ENCODE results near the gene GRN. TPM values are rescaled to one million over a fixed set of nuclear protein-coding genes. Genes with fewer than 3 reads are reported as not detected.

The GRN gene
- total RNA-seq, 1 experiment from 2014 or later = 400 TPM

- H3K4me2 ChIP-seq (ENCODE audit: low read length) = no peak overlapping the region
- no peaks in the 10 kb centered on the region for H3K9me2 ChIP-seq (replicated peaks; ENCODE audit: low read length)
- H4K20me1 ChIP-seq (ENCODE audit: low read length) = 0 out of 2 replicates have a peak, but pooled peaks cover 6% of the 10 kb centered on the region
- CTCF ChIA-PET = no interaction called here
- peaks cover 31% of the 10 kb centered on the region for H3K36me3 ChIP-seq (ENCODE audit: low read depth, low read length)
- H3K4me1 ChIP-seq (ENCODE audit: insufficient read depth, low read length) = peaks cover 15% of the 10 kb centered on the region
- H2AFZ ChIP-seq (ENCODE audit: low read length) = no peak overlapping the region
- no peak overlapping the region for H3K27ac ChIP-seq (ENCODE audit: low read length)
- H3F3A ChIP-seq (ENCODE audit: low read length, unreplicated experiment) = no peaks in the 10 kb centered on the region
- ATAC-seq (no peak), DNase-seq (no peak)
- H3K9ac ChIP-seq (ENCODE audit: low read length) = no peak overlapping the region
- POLR2A ChIA-PET (ENCODE audit: unreplicated experiment) = interaction anchor here (0.6 kb wide), 1 partner anchor 97 kb away, joined by 3 read pairs; no protein-coding TSS in a partner anchor
- H3K27me3 ChIP-seq (ENCODE audit: low read length) = no peaks in the 10 kb centered on the region
- TF ChIP-seq EZH2phosphoT487 (IDR thresholded peaks at IDR 0.05; ENCODE audit: borderline replicate concordance, low read length) (no peak), CTCF (conservative IDR thresholded peaks at IDR 0.05; ENCODE audit: low read depth, low read length) (no peak), EZH2 (IDR thresholded peaks at IDR 0.05; ENCODE audit: low read length, unreplicated experiment) (no peak)
- H3K4me3 ChIP-seq (ENCODE audit: low read length) = no peak overlapping the region
- H3K9me3 ChIP-seq (ENCODE audit: low read length) = no peaks in the 10 kb centered on the region
- intact Hi-C loops (cut with micrococcal nuclease) = no loop called here
- H3K79me2 ChIP-seq (ENCODE audit: low read length) = peaks cover 19% of the 10 kb centered on the region
- no TSS peak for BruUV-seq (replicated peaks)
Measured at GRCh38 chr17:44318077-44318892, 26.8 kb upstream of the GRN start.

- H3K79me2 ChIP-seq (ENCODE audit: low read length) = peaks cover 34% of the 10 kb centered on the region
- no peaks in the 10 kb centered on the region for H3K9me2 ChIP-seq (replicated peaks; ENCODE audit: low read length)
- H3K9me3 ChIP-seq (ENCODE audit: low read length) = no peaks in the 10 kb centered on the region
- H3K27me3 ChIP-seq (ENCODE audit: low read length) = no peaks in the 10 kb centered on the region
- H3K4me2 ChIP-seq (ENCODE audit: low read length) = no peak overlapping the region
- BruUV-seq (replicated peaks) = no TSS peak
- no peak for TF ChIP-seq CTCF (conservative IDR thresholded peaks at IDR 0.05; ENCODE audit: low read depth, low read length)
- TF ChIP-seq EZH2 (IDR thresholded peaks at IDR 0.05; ENCODE audit: low read length, unreplicated experiment) = no peak
- no peak for TF ChIP-seq EZH2phosphoT487 (IDR thresholded peaks at IDR 0.05; ENCODE audit: borderline replicate concordance, low read length)
- ChIA-PET CTCF (no interaction called here), POLR2A (ENCODE audit: unreplicated experiment) (no interaction called here)
- no peak overlapping the region for H3K27ac ChIP-seq (ENCODE audit: low read length)
- H3K4me1 ChIP-seq (ENCODE audit: insufficient read depth, low read length) = peaks cover 11% of the 10 kb centered on the region; the same call in 1 of the 2 replicates
- ATAC-seq (no peak), DNase-seq (no peak)
- intact Hi-C loops (cut with micrococcal nuclease) = no loop called here
- 0 out of 2 replicates have a peak, but pooled peaks cover 6% of the 10 kb centered on the region for H4K20me1 ChIP-seq (ENCODE audit: low read length)
- H3K9ac ChIP-seq (ENCODE audit: low read length) = no peak overlapping the region
- no peaks in the 10 kb centered on the region for H3F3A ChIP-seq (ENCODE audit: low read length, unreplicated experiment)
- peaks cover 31% of the 10 kb centered on the region for H3K36me3 ChIP-seq (ENCODE audit: low read depth, low read length)
- H3K4me3 ChIP-seq (ENCODE audit: low read length) = no peak overlapping the region
- no peak overlapping the region for H2AFZ ChIP-seq (ENCODE audit: low read length)
Measured at GRCh38 chr17:44320066-44320465, 25.0 kb upstream of the GRN start.
